Thyroid gland (tissue), 4 donors: ENCODE data around the gene POLR3H.

Experiments used
- CTCF ChIP-seq, 6 experiments: fragments of 200-600 bp in 3 of 6; fragments of 450-650 bp in 3 of 6; sonication (generic) in 3 of 6; IDR thresholded peaks; one replicate each; pipeline ENCODE4 v1.5.1; 2016 to 2019; ENCODE audit warnings: antibody characterized with exemption in 6 of 6, mild to moderate bottlenecking in 2 of 6, inconsistent platforms in 1 of 6, moderate library complexity in 1 of 6
- POLR2A ChIP-seq, 2 donors: fragments of 450-650 bp; IDR thresholded peaks; one replicate each; pipeline ENCODE4 v1.6.1; 2017; ENCODE audit warnings: antibody characterized with exemption in 2 of 2, mild to moderate bottlenecking in 2 of 2, moderate library complexity in 1 of 2

- TF ChIP-seq CTCF (IDR thresholded peaks at IDR 0.05) (no peak), POLR2A (IDR thresholded peaks at IDR 0.05) (no peak)
Observed at GRCh38 chr22:41587347-41587723, 43.1 kb upstream of the POLR3H start.
